Esophagus squamous epithelium (tissue), 5 donors: ENCODE measurements around the gene NUP50. TPM values are rescaled to one million over a fixed set of nuclear protein-coding genes. Genes with fewer than 3 reads are reported as not detected.

Source experiments
- DNase-seq: peaks from one replicate; lab custom pipeline; 2025; lab: John Stamatoyannopoulos, UW
- H3K27ac ChIP-seq, 4 donors: fragments of 200-600 bp; sonication (generic); one replicate each; pipeline ENCODE4 v1.5.1; 2016 to 2019; ENCODE audit warnings: mild to moderate bottlenecking in 1 of 4
- H3K27me3 ChIP-seq, 4 donors: fragments of 200-600 bp; sonication (generic); 1 replicate in 3 of 4; 2 replicates in 1 of 4; pipeline versions ENCODE4 v1.5.1 to v1.6.0; 2017 to 2021; ENCODE audit warnings: antibody characterized with exemption in 1 of 4
- H3K36me3 ChIP-seq, 3 donors: fragments of 200-600 bp; sonication (generic); one replicate each; pipeline ENCODE4 v1.5.1; 2016 to 2019
- H3K4me1 ChIP-seq, 3 donors: fragments of 200-600 bp; sonication (generic); one replicate each; pipeline ENCODE4 v1.5.1; 2017 to 2019
- H3K4me3 ChIP-seq, 4 donors: fragments of 200-600 bp; sonication (generic); 1 replicate in 3 of 4; 2 replicates in 1 of 4; pipeline ENCODE4 v1.5.1; 2016 to 2019; ENCODE audit warnings: mild to moderate bottlenecking in 2 of 4, moderate library complexity in 1 of 4
- H3K9me3 ChIP-seq, 3 donors: fragments of 200-600 bp; sonication (generic); one replicate each; pipeline ENCODE4 v1.5.1; 2016 to 2019
- POLR2A ChIP-seq, 4 donors: fragments of 450-650 bp; IDR thresholded peaks; one replicate each; pipeline ENCODE4 v1.6.1; 2017; ENCODE audit warnings: antibody characterized with exemption in 4 of 4, mild to moderate bottlenecking in 4 of 4, moderate library complexity in 3 of 4
- WGBS, 2 donors: methylation state at CpG; one replicate each; pipeline ENCODE4 v1.1.5; 2018; 5-methylcytosine and 5-hydroxymethylcytosine counted together
- intact Hi-C: fragments of 100-400 bp; cut with DNase I; formaldehyde crosslinking; loops from one replicate; pipeline ENCODE4 v1.15.0; 2022
- total RNA-seq, 4 donors: library from RNA; depleted of rRNA; stranded (reverse); fragments of >200 nt; gene quantifications; one replicate each; pipeline ENCODE4 v1.1.0, GENCODE V29; 2016
- TF ChIP-seq, protein P1 (sequence below), 6 experiments: fragments of 450-650 bp in 4 of 6; fragments of 200-600 bp in 2 of 6; sonication (generic) in 2 of 6; IDR thresholded peaks; one replicate each; pipeline ENCODE4 v1.5.1; 2016 to 2019; ENCODE audit warnings: antibody characterized with exemption in 6 of 6, mild to moderate bottlenecking in 4 of 6, moderate library complexity in 4 of 6
- donor health status: DM: yes; HTN: yes; CAD: no.

Gene NUP50
- total RNA-seq, 4 donors from 2014 or later = 53.7 to 96.4 (median 59.9) TPM

DNA sequence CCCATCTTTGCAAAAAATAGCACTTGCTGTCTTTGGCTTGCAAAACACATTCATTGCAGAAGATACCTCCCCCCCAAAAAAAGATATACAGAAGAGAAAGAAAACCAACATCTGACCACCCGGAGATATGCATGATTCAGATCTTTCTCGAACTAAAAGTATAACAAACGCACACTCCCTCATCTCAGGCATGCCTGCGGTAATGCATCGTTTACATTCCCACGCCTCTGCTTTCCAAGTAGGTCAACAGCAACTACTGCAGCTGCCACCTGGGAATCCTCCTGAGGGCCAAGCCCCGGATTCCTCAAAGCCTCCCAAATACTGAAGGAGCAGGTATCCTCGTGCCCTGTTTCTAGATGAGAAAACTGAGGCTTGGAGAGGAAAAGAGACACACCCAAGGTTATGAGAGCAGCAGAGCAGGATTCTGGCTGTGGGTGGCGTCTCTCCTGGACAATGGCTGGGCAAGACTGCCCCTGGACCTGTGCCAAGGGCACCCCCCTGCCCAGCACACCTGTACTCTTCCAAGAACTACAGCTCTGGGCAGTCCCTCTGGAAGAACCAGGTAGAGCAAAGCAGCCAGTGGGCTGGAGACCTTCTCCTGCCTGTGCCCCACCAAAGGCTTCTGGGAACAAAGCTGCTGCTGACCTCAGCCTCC lies 38.1 kb downstream of the NUP50 start:
- Histone ChIP-seq H3K4me3 (no peak overlapping the region), H3K9me3 (no peaks in the 10 kb centered on the region), H3K4me1 (peaks cover 8 to 43% (median 9%) of the 10 kb centered on the region in 3 donors), H3K36me3 (peaks cover 0 to 95% (median 43%) of the 10 kb centered on the region in 3 donors), H3K27me3 (no peaks in the 10 kb centered on the region), H3K27ac (peak overlapping the region in 3 of 4 donors; percentile 17 to 53 (median 33))
- TF ChIP-seq, protein P1, sequence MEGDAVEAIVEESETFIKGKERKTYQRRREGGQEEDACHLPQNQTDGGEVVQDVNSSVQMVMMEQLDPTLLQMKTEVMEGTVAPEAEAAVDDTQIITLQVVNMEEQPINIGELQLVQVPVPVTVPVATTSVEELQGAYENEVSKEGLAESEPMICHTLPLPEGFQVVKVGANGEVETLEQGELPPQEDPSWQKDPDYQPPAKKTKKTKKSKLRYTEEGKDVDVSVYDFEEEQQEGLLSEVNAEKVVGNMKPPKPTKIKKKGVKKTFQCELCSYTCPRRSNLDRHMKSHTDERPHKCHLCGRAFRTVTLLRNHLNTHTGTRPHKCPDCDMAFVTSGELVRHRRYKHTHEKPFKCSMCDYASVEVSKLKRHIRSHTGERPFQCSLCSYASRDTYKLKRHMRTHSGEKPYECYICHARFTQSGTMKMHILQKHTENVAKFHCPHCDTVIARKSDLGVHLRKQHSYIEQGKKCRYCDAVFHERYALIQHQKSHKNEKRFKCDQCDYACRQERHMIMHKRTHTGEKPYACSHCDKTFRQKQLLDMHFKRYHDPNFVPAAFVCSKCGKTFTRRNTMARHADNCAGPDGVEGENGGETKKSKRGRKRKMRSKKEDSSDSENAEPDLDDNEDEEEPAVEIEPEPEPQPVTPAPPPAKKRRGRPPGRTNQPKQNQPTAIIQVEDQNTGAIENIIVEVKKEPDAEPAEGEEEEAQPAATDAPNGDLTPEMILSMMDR (IDR thresholded peaks at IDR 0.05) = no peak
- TF ChIP-seq POLR2A (IDR thresholded peaks at IDR 0.05) = no peak
- DNase-seq = no peak
- intact Hi-C loops = no loop called here
- WGBS, 2 donors = 31 to 35% methylated on average over 8 of the region's 9 CpGs

DNA sequence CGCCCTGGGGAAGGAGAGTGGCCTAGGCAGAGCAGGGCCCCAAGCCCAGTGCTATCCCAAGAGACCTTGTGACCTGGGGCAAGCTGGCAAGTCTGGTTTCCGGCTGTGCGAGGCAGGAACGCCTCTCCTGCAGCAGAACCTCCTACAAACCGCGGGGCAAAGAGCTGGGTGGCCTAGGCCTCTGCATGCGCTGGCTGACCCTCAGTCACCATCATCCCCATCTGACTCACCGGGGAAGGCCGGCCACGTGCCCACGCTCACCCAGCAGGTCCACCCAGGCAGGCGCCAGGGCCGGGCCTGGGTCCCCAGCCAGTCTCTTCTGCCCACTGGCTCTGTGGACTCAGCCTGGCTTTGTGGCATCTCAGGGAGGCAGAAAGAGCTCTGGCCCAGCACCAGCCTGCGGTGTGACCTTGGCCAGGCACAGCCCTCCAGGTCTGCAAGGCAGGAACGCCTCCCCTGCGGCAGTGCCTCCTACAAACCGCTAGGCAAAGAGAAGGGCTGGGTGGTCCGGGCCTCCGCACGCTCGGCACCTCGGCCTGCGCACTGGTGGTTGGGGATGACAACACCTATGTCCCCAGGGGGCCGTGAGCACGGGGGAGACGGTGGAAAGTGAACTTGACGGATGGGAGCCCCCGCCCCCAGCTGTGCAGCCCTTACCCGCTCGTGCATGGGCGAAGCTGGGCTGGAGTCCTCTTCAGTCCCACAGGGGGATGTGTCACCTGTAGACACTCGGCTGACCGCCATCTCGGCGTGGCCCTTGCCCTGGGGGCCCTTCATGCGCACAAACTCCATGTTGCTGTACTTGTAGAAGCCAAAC lies 38.8 kb downstream of the NUP50 start:
- DNase-seq = no peak
- 91% methylated on average over 9 of the region's 36 CpGs; no CpG with 5 or more reads in 1 of the 2 donors for WGBS, 2 donors

DNA sequence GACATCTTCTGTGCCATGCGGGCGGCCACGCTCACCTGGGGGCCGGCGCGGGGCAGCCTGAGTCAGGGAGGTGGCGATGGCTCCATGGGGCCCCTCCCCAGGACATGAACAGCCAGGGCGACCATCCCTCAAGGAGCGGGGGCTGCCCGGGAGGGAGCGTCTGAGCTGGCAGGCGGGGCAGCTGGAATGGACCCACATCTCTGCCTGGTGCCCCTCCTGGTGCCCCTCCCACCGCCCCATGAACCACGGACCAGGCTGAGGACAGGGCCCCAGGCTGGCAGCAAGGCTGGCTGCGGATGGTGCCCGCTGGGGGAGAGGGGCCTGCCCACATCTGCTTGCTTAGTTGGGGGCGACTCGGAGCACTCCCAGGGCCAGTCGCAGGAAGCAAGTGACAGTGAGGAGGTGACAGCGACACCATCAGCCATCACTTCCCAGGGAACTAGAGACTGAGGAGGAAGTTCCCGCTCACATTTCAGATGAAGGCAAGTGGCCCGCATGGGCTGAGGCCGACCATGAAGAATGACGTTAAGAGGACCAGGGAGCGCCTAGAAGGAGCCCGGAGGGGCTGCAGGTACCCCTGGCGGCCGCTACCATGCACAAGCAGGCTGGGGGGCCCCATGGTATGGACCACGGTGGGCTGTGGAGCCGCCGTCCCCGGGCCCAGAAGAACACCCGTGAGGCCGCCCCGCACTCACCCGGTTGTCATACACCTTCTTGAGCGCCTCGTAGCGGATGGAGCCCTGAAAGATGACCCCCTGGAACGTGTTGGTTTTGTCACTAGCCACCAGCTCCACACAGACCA lies 39.6 kb downstream of the NUP50 start:
- 90 to 93% methylated on average over 7 to 16 of the region's 40 CpGs for WGBS, 2 donors
- Histone ChIP-seq H3K4me3 (no peak overlapping the region), H3K4me1 (peaks cover 8 to 39% (median 9%) of the 10 kb centered on the region in 3 donors), H3K36me3 (peaks cover 0 to 86% (median 38%) of the 10 kb centered on the region in 3 donors), H3K9me3 (no peaks in the 10 kb centered on the region), H3K27me3 (no peaks in the 10 kb centered on the region), H3K27ac (no peak overlapping the region)
- DNase-seq = no peak
- no peak for TF ChIP-seq POLR2A (IDR thresholded peaks at IDR 0.05)
- TF ChIP-seq, protein P1 (IDR thresholded peaks at IDR 0.05) = no peak
- intact Hi-C loops = no loop called here

More for the DNA sequence above, 38.8 kb downstream of the NUP50 start:
- no peaks in the 10 kb centered on the region for H3K27me3 ChIP-seq
- H3K4me1 ChIP-seq = peaks cover 8 to 39% (median 9%) of the 10 kb centered on the region in 3 donors
- no peaks in the 10 kb centered on the region for H3K9me3 ChIP-seq
- TF ChIP-seq POLR2A (IDR thresholded peaks at IDR 0.05) = no peak
- TF ChIP-seq, protein P1 (IDR thresholded peaks at IDR 0.05) = no peak
- H3K4me3 ChIP-seq = no peak overlapping the region
- intact Hi-C loops = no loop called here
- peaks cover 0 to 90% (median 38%) of the 10 kb centered on the region in 3 donors for H3K36me3 ChIP-seq
- peak overlapping the region in 3 of 4 donors; percentile 17 to 53 (median 33) for H3K27ac ChIP-seq

DNA sequence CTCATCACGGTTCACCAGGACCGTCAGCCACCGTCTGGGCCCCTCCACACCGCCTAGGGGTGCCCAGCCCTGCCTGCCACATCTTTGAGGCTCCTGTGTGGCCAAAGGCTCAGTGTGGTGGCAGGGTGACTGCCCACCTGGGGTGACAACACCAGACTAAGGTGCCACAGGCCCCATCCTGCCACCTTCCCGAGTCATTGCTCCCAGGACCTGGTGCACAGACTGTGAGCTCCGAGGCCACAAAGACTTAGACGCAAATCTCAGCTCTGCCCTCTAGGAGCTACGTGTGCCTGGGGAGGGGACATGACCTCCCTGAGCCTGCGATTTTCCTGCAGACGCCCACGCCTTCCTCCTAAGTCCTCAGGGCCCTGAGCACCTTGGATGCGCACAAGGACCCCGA lies 40.5 kb downstream of the NUP50 start:
- WGBS, 2 donors = 89 to 90% methylated on average over 2 to 5 of the region's 13 CpGs
- no peak for DNase-seq
- Histone ChIP-seq H3K9me3 (no peaks in the 10 kb centered on the region), H3K4me1 (peaks cover 9 to 41% (median 13%) of the 10 kb centered on the region in 3 donors), H3K36me3 (peaks cover 0 to 78% (median 36%) of the 10 kb centered on the region in 3 donors), H3K4me3 (no peak overlapping the region), H3K27me3 (no peaks in the 10 kb centered on the region), H3K27ac (no peak overlapping the region)
- intact Hi-C loops = no loop called here
- TF ChIP-seq, protein P1 (IDR thresholded peaks at IDR 0.05) = no peak
- no peak for TF ChIP-seq POLR2A (IDR thresholded peaks at IDR 0.05)
